ENCODE data around the gene FAM83C. TPM values are rescaled to one million over a fixed set of nuclear protein-coding genes. Genes with fewer than 3 reads are reported as not detected.
A peak's percentile ranks its signal among the peaks of the same experiment; 100 is the strongest.

The FAM83C gene
- total and polyA plus RNA-seq, 2 donors (not counting 1 experiment from before 2014, with no cell fraction given), result 0.02 TPM; not detected in 1

DNA sequence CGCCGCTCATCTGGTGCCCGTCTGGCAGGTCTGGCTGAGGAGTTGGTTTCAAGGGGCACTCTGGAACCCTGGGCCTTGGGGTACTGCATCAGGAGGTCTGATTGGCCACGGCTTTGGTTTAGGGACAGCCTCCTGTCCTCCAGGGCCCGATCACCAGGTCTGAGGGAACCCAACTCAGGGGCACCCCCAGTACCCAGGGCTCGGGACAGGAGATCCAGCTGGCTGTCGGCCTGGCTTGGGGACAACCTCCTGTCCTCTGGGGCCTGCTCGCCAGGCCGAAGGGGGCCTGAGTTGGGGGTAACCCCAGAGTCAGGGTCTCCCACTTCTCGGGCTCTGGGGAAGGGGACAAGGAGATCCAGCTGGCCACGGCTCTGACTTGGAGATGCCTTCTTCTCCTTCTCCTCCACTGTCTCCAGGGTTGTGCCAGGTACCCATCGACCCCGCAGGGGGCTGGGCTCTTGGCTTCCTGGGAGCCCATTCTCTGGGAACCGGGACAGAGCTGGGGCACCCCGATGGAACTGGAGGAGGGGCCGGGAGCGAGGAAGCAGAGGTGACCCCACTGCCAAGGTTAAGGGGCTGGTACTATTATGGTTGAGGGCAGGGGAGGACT lies 5.2 kb downstream of the FAM83C start:
- peaks cover 2% of the 10 kb centered on the region for H3K36me3 ChIP-seq (ENCODE audit: control insufficient read depth, insufficient read depth, low read length)
- no peak overlapping the region for H3K9ac ChIP-seq (ENCODE audit: insufficient read depth, low read length)
- H3K79me2 ChIP-seq (ENCODE audit: control insufficient read depth, insufficient read depth, low read length), result peaks cover 24% of the 10 kb centered on the region
- H3K4me3 ChIP-seq (replicated peaks in 1 of 4; ENCODE audit: control extremely low read depth in 1 of 4, insufficient read depth in 1 of 4, low read depth in 3 of 4, low read length in 4 of 4), result no peak overlapping the region
- no peak overlapping the region for H3K4me2 ChIP-seq (ENCODE audit: extremely low read depth, insufficient read depth, low read length)
- no peak for DNase-seq (ENCODE audit: low read depth in 2 of 2)
- H2AFZ ChIP-seq (ENCODE audit: low read length), result no peak overlapping the region
- H3K9me3 ChIP-seq (ENCODE audit: control insufficient read depth, insufficient read depth, low read depth, low read length), result no peaks in the 10 kb centered on the region
- H4K20me1 ChIP-seq (ENCODE audit: control insufficient read depth, extremely low read depth, insufficient read depth, low read length), result no peaks in the 10 kb centered on the region
- TF ChIP-seq, protein P1, sequence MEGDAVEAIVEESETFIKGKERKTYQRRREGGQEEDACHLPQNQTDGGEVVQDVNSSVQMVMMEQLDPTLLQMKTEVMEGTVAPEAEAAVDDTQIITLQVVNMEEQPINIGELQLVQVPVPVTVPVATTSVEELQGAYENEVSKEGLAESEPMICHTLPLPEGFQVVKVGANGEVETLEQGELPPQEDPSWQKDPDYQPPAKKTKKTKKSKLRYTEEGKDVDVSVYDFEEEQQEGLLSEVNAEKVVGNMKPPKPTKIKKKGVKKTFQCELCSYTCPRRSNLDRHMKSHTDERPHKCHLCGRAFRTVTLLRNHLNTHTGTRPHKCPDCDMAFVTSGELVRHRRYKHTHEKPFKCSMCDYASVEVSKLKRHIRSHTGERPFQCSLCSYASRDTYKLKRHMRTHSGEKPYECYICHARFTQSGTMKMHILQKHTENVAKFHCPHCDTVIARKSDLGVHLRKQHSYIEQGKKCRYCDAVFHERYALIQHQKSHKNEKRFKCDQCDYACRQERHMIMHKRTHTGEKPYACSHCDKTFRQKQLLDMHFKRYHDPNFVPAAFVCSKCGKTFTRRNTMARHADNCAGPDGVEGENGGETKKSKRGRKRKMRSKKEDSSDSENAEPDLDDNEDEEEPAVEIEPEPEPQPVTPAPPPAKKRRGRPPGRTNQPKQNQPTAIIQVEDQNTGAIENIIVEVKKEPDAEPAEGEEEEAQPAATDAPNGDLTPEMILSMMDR (conservative IDR thresholded peaks at IDR 0.05 in 1 of 2, IDR thresholded peaks at IDR 0.05 in 1 of 2; ENCODE audit: low read depth in 1 of 2, low read length in 2 of 2), result no peak
- no peak for TF ChIP-seq EZH2 (IDR thresholded peaks at IDR 0.05; ENCODE audit: low read length, missing control alignments)
- peaks cover 7% of the 10 kb centered on the region for H3K4me1 ChIP-seq (ENCODE audit: control insufficient read depth, extremely low read depth, insufficient read depth, low read length)
- no peaks in the 10 kb centered on the region for H3K27me3 ChIP-seq (ENCODE audit: control insufficient read depth, insufficient read depth, low read length)
- no peak overlapping the region for H3K27ac ChIP-seq (ENCODE audit: insufficient read depth, low read length)

DNA sequence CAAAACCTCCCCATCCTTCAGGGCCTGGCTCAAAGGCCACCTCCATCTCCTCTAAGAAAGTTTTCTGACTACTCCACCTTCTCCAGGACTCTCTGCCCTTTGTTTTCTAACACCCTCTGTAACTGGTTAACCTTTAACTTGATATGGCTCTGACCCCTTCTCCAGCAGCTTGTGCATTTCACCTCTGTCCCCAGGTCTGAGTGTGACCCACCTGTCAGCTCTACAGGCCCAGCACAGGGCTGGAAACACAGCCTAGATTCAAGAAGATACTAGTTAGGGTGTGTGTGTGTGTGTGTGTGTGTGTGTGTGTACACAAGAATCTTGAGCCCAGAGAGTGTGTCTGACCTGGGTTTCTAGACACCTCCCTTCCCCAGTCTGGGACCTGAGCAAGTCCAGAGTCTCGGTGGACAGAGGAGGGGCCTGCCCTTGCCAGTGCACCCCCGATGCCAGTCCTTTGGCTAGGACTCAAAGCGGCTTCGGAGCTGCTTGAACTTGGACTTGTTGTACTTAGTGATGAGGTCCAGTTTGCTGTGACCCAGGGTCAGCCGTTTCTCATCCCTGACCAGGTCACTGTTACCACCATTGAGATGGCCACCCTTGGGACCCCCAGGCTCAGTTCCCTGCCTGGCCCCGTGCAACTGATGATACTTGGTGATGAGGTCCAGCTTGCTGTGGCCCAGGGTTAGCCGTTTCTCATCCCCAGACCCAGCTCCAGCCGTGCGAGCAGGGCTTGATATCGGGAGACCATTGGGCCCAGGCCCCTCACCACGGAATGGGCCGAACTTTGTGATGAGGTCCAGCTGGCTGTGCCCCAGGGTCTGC lies 5.9 kb downstream of the FAM83C start:
- TF ChIP-seq, protein P1 (conservative IDR thresholded peaks at IDR 0.05 in 1 of 2, IDR thresholded peaks at IDR 0.05 in 1 of 2; ENCODE audit: low read depth in 1 of 2, low read length in 2 of 2), result no peak
- no peak for TF ChIP-seq EZH2 (IDR thresholded peaks at IDR 0.05; ENCODE audit: low read length, missing control alignments)
- H3K4me3 ChIP-seq (replicated peaks in 1 of 4; ENCODE audit: control extremely low read depth in 1 of 4, insufficient read depth in 1 of 4, low read depth in 3 of 4, low read length in 4 of 4), result no peak overlapping the region
- H3K4me2 ChIP-seq (ENCODE audit: extremely low read depth, insufficient read depth, low read length), result no peak overlapping the region
- no peak overlapping the region for H2AFZ ChIP-seq (ENCODE audit: low read length)
- H3K27ac ChIP-seq (ENCODE audit: insufficient read depth, low read length), result no peak overlapping the region
- H3K4me1 ChIP-seq (ENCODE audit: control insufficient read depth, extremely low read depth, insufficient read depth, low read length), result peaks cover 7% of the 10 kb centered on the region
- no peak overlapping the region for H3K9ac ChIP-seq (ENCODE audit: insufficient read depth, low read length)
- H3K36me3 ChIP-seq (ENCODE audit: control insufficient read depth, insufficient read depth, low read length), result peaks cover 6% of the 10 kb centered on the region
- H3K9me3 ChIP-seq (ENCODE audit: control insufficient read depth, insufficient read depth, low read depth, low read length), result no peaks in the 10 kb centered on the region
- no peak for DNase-seq (ENCODE audit: low read depth in 2 of 2)
- H4K20me1 ChIP-seq (ENCODE audit: control insufficient read depth, extremely low read depth, insufficient read depth, low read length), result no peaks in the 10 kb centered on the region
- peaks cover 30% of the 10 kb centered on the region for H3K79me2 ChIP-seq (ENCODE audit: control insufficient read depth, insufficient read depth, low read length)
- H3K27me3 ChIP-seq (ENCODE audit: control insufficient read depth, insufficient read depth, low read length), result no peaks in the 10 kb centered on the region

DNA sequence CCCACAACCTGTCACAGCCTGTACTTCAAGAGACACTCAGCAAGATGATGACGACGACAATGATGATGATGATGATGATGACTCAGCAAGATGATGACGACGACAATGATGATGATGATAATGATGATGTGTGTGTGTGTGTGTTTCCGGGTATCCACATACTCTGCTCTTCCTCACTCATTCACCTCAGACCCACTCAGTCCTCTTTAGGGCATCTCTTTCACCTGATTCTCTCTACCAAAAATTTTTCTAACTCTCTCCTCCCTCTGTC lies 6.5 kb downstream of the FAM83C start:
- H3K79me2 ChIP-seq (ENCODE audit: control insufficient read depth, insufficient read depth, low read length), result peaks cover 33% of the 10 kb centered on the region
- H4K20me1 ChIP-seq (ENCODE audit: control insufficient read depth, extremely low read depth, insufficient read depth, low read length), result no peaks in the 10 kb centered on the region
- H3K9me3 ChIP-seq (ENCODE audit: control insufficient read depth, insufficient read depth, low read depth, low read length), result no peaks in the 10 kb centered on the region
- peak overlapping the region in 1 of 4 experiments; percentile 89 for H3K4me3 ChIP-seq (replicated peaks in 1 of 4; ENCODE audit: control extremely low read depth in 1 of 4, insufficient read depth in 1 of 4, low read depth in 3 of 4, low read length in 4 of 4)
- H3K4me1 ChIP-seq (ENCODE audit: control insufficient read depth, extremely low read depth, insufficient read depth, low read length), result peaks cover 7% of the 10 kb centered on the region
- no peak overlapping the region for H2AFZ ChIP-seq (ENCODE audit: low read length)
- H3K27ac ChIP-seq (ENCODE audit: insufficient read depth, low read length), result no peak overlapping the region
- peaks cover 9% of the 10 kb centered on the region for H3K36me3 ChIP-seq (ENCODE audit: control insufficient read depth, insufficient read depth, low read length)
- peak overlapping the region; percentile 100 for H3K4me2 ChIP-seq (ENCODE audit: extremely low read depth, insufficient read depth, low read length)
- no peaks in the 10 kb centered on the region for H3K27me3 ChIP-seq (ENCODE audit: control insufficient read depth, insufficient read depth, low read length)
- no peak overlapping the region for H3K9ac ChIP-seq (ENCODE audit: insufficient read depth, low read length)
- no peak for DNase-seq (ENCODE audit: low read depth in 2 of 2)
- TF ChIP-seq, protein P1 (conservative IDR thresholded peaks at IDR 0.05 in 1 of 2, IDR thresholded peaks at IDR 0.05 in 1 of 2; ENCODE audit: low read depth in 1 of 2, low read length in 2 of 2), result no peak
- no peak for TF ChIP-seq EZH2 (IDR thresholded peaks at IDR 0.05; ENCODE audit: low read length, missing control alignments)

Measured in fibroblast of lung (primary cell).